CD4-positive, alpha-beta T cell treated with Interleukin-10 for 1 hour (primary cell): ENCODE data around the gene BRD4.

Experiments
- DNase-seq: peaks from one replicate; pipeline ENCODE4 v3.0.0-alpha.2; 2020

The BRD4 gene

GRCh38 chr19:15187026-15188007 is 145.0 kb downstream of the BRD4 start:
- DNase-seq = no peak
